Measurements from ENCODE around the gene ANKLE2. TPM values are rescaled to one million over a fixed set of nuclear protein-coding genes. Genes with fewer than 3 reads are reported as not detected.

The ANKLE2 gene
- polyA plus RNA-seq, 1 of the 3 experiments (the other 2 are of a cell fraction): 55.1 TPM

DNA sequence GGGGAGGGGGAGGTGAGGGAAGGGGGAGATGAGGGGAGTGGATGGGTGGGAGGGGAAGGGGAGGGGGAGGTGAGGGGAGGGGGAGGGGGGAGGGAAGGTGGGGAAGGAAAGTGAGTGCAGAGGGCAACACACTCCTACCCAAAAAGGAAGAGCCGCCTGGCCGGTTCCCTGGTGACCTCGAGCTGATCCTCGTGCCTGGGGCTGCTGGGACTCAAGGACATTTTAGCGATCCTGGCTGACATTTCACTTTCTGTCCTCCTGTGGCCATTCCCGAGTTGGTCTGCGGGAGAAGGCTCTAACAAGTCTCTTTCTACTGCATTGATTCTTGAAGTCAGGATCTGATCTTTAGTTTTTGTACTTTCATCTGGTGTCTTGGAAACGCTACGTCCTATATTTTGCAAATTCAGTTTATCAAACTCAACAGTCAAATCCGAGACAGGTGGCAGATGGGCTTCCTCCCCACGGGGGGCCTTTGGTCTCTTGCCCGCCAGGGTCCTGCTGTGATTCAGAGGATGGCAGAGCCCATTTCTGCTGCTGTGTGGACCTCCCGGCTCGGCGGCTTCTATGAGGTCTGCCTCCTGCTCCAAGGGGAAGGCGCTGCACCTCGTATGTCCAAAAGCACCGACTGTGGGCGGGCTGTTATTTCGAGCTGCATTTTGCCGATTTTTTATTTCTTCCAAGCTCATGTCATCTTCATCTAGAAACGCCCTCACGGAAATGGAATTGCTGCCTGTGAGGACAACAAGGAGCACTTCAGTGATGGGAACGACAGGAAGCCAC is 31.9 kb downstream of the ANKLE2 start:
- peaks cover 62 to 70% of the 10 kb centered on the region in 2 experiments for H3K36me3 ChIP-seq (replicated peaks in 1 of 2; ENCODE audit: control insufficient read depth in 1 of 2, insufficient read depth in 2 of 2, low read length in 1 of 2)
- TF ChIP-seq, protein P1, sequence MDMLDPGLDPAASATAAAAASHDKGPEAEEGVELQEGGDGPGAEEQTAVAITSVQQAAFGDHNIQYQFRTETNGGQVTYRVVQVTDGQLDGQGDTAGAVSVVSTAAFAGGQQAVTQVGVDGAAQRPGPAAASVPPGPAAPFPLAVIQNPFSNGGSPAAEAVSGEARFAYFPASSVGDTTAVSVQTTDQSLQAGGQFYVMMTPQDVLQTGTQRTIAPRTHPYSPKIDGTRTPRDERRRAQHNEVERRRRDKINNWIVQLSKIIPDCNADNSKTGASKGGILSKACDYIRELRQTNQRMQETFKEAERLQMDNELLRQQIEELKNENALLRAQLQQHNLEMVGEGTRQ (IDR thresholded peaks at IDR 0.05; ENCODE audit: borderline replicate concordance, low read depth, low read length): no peak
- TF ChIP-seq, protein P2, sequence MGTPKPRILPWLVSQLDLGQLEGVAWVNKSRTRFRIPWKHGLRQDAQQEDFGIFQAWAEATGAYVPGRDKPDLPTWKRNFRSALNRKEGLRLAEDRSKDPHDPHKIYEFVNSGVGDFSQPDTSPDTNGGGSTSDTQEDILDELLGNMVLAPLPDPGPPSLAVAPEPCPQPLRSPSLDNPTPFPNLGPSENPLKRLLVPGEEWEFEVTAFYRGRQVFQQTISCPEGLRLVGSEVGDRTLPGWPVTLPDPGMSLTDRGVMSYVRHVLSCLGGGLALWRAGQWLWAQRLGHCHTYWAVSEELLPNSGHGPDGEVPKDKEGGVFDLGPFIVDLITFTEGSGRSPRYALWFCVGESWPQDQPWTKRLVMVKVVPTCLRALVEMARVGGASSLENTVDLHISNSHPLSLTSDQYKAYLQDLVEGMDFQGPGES (IDR thresholded peaks at IDR 0.05; ENCODE audit: low read depth, low read length): no peak
- TF ChIP-seq NRF1 (IDR thresholded peaks at IDR 0.05; ENCODE audit: low read depth, low read length): no peak
- no peak for TF ChIP-seq MXI1 (IDR thresholded peaks at IDR 0.05; ENCODE audit: low read depth, low read length)
- TF ChIP-seq RAD21 (IDR thresholded peaks at IDR 0.05; ENCODE audit: low read length): no peak
- no peak for TF ChIP-seq EP300 (IDR thresholded peaks at IDR 0.05; ENCODE audit: borderline replicate concordance in 1 of 2, low read depth in 1 of 2, low read length in 1 of 2)
- no peak for TF ChIP-seq FOXM1 (IDR thresholded peaks at IDR 0.05; ENCODE audit: low read depth)
- no peak for TF ChIP-seq POLR2AphosphoS5 (IDR thresholded peaks at IDR 0.05; ENCODE audit: low read depth, low read length)
- TF ChIP-seq YY1 (IDR thresholded peaks at IDR 0.05; ENCODE audit: low read depth): no peak
- TF ChIP-seq, protein P3, sequence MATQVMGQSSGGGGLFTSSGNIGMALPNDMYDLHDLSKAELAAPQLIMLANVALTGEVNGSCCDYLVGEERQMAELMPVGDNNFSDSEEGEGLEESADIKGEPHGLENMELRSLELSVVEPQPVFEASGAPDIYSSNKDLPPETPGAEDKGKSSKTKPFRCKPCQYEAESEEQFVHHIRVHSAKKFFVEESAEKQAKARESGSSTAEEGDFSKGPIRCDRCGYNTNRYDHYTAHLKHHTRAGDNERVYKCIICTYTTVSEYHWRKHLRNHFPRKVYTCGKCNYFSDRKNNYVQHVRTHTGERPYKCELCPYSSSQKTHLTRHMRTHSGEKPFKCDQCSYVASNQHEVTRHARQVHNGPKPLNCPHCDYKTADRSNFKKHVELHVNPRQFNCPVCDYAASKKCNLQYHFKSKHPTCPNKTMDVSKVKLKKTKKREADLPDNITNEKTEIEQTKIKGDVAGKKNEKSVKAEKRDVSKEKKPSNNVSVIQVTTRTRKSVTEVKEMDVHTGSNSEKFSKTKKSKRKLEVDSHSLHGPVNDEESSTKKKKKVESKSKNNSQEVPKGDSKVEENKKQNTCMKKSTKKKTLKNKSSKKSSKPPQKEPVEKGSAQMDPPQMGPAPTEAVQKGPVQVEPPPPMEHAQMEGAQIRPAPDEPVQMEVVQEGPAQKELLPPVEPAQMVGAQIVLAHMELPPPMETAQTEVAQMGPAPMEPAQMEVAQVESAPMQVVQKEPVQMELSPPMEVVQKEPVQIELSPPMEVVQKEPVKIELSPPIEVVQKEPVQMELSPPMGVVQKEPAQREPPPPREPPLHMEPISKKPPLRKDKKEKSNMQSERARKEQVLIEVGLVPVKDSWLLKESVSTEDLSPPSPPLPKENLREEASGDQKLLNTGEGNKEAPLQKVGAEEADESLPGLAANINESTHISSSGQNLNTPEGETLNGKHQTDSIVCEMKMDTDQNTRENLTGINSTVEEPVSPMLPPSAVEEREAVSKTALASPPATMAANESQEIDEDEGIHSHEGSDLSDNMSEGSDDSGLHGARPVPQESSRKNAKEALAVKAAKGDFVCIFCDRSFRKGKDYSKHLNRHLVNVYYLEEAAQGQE (IDR thresholded peaks at IDR 0.05; ENCODE audit: low read depth, low read length): no peak
- no peak for TF ChIP-seq GABPA (IDR thresholded peaks at IDR 0.05; ENCODE audit: low read depth)
- TF ChIP-seq FOSL2 (IDR thresholded peaks at IDR 0.05; ENCODE audit: borderline replicate concordance, low read depth): no peak
- TF ChIP-seq MEF2A (IDR thresholded peaks at IDR 0.05; ENCODE audit: borderline replicate concordance, low read depth): no peak
- 86% methylated on average over 24 of the region's 24 CpGs for WGBS (ENCODE audit: low lambda C conversion rate)

More for the DNA sequence above, 31.9 kb downstream of the ANKLE2 start:
- CTCF ChIA-PET: interaction anchor here (1.1 kb wide), 1 partner anchor 32 kb away, joined by 3 read pairs; no protein-coding TSS in a partner anchor
- Histone ChIP-seq H2AFZ (ENCODE audit: low read depth) (no peak overlapping the region), H3K27ac (ENCODE audit: low read depth in 2 of 2, low read length in 1 of 2) (peak overlapping the region; percentile 18 to 39; a peak in 2 of 4 replicates), H3K9me3 (no peaks in the 10 kb centered on the region), H4K20me1 (ENCODE audit: insufficient read depth) (peaks cover 12% of the 10 kb centered on the region; the same call in 1 of the 2 replicates), H3K9ac (no peak overlapping the region), H3K4me1 (ENCODE audit: control insufficient read depth in 1 of 2, insufficient read depth in 2 of 2, low read depth in 1 of 2, low read length in 1 of 2) (peaks cover 0 to 4% of the 10 kb centered on the region in 2 experiments; a peak in 1 of 4 replicates), H3K4me2 (no peak overlapping the region), H3K4me3 (ENCODE audit: low read depth in 2 of 2, low read length in 1 of 2) (no peak overlapping the region), H3K27me3 (ENCODE audit: insufficient read depth) (no peaks in the 10 kb centered on the region), H3K9me2 (no peaks in the 10 kb centered on the region), H3K79me2 (ENCODE audit: insufficient read depth) (peaks cover 28% of the 10 kb centered on the region; the same call in 1 of the 2 replicates), H3F3A (replicated peaks; ENCODE audit: insufficient read depth) (peaks cover 27% of the 10 kb centered on the region)
- POLR2A ChIA-PET: interaction anchor here (0.8 kb wide), 1 partner anchor 19 kb away, joined by 3 read pairs; the partner anchor contains the start of gene PGAM5
- peak; percentile 52 for DNase-seq

Data from SK-N-SH (cell line).